Esophagus muscularis mucosa (tissue), 4 donors: ENCODE results near the gene MEST. TPM values are rescaled to one million over a fixed set of nuclear protein-coding genes. Genes with fewer than 3 reads are reported as not detected.
"Not testable (repeated sequence)": the region's sequence is repeated elsewhere in the genome, so short reads cannot be mapped to it uniquely, and the experiment has no call there.

Source experiments
- DNase-seq: peaks from one replicate; pipeline ENCODE4 v3.0.0-alpha.2; 2017; ENCODE audit errors: extremely low spot score
- H3K27ac ChIP-seq, 4 donors: fragments of 200-600 bp; sonication (generic); replicated peaks in 1 of 4; 1 replicate in 3 of 4; 2 replicates in 1 of 4; pipeline ENCODE4 v1.5.1; 2016 to 2019; ENCODE audit warnings: mild to moderate bottlenecking in 1 of 4
- H3K27me3 ChIP-seq, 4 donors: fragments of 200-600 bp; sonication (generic); one replicate each; pipeline versions ENCODE4 v1.5.1 to v1.6.0; 2016 to 2019
- H3K36me3 ChIP-seq, 4 donors: fragments of 200-600 bp; sonication (generic); one replicate each; pipeline ENCODE4 v1.5.1; 2016 to 2019
- H3K4me1 ChIP-seq, 4 donors: fragments of 200-600 bp; sonication (generic); one replicate each; pipeline ENCODE4 v1.5.1; 2016 to 2019
- H3K4me3 ChIP-seq, 4 donors: fragments of 200-600 bp; sonication (generic); 1 replicate in 2 of 4; 2 replicates in 2 of 4; pipeline ENCODE4 v1.5.1; 2016 to 2019; ENCODE audit warnings: mild to moderate bottlenecking in 4 of 4, moderate library complexity in 1 of 4
- H3K9me3 ChIP-seq, 4 donors: fragments of 200-600 bp; sonication (generic); 1 replicate in 3 of 4; 2 replicates in 1 of 4; pipeline ENCODE4 v1.5.1; 2016 to 2019
- CTCF ChIP-seq, 3 experiments: fragments of 200-600 bp in 2 of 3; fragments of 450-650 bp in 1 of 3; sonication (generic) in 2 of 3; IDR thresholded peaks; one replicate each; pipeline ENCODE4 v1.5.1; 2017 to 2019; ENCODE audit warnings: antibody characterized with exemption in 3 of 3, mild to moderate bottlenecking in 2 of 3, moderate library complexity in 1 of 3
- EP300 ChIP-seq: sonication (generic); formaldehyde crosslinking; IDR thresholded peaks from one replicate; pipeline ENCODE4 v1.6.1; 2017; ENCODE audit warnings: antibody characterized with exemption
- POLR2A ChIP-seq: fragments of 450-650 bp; IDR thresholded peaks from one replicate; pipeline ENCODE4 v1.6.1; 2017; ENCODE audit warnings: antibody characterized with exemption, moderate library complexity, mild to moderate bottlenecking, low read depth
- POLR2AphosphoS5 ChIP-seq, 2 donors: sonication (generic); formaldehyde crosslinking; IDR thresholded peaks; one replicate each; pipeline ENCODE4 v1.6.1; 2017; ENCODE audit warnings: antibody characterized with exemption in 2 of 2
- WGBS: methylation state at CpG from one replicate; pipeline ENCODE4 v1.1.5; 2018; 5-methylcytosine and 5-hydroxymethylcytosine counted together
- intact Hi-C: fragments of 100-400 bp; cut with DNase I; formaldehyde crosslinking; loops from one replicate; pipeline ENCODE4 v1.15.1; 2023
- total RNA-seq, 4 donors: library from RNA; depleted of rRNA; stranded (reverse); fragments of >200 nt; gene quantifications; one replicate each; pipeline versions ENCODE4 v1.1.0 to v1.2.1, GENCODE V29; 2016

MEST gene
- total RNA-seq, 4 donors from 2014 or later = 2.6 to 4.6 (median 3.1) TPM

- H3K27me3 ChIP-seq = no peaks in the 10 kb centered on the region
- no peak overlapping the region for H3K27ac ChIP-seq
- no peak overlapping the region for H3K4me3 ChIP-seq
- intact Hi-C loops = no loop called here
- no peak for TF ChIP-seq POLR2A
- no peak for TF ChIP-seq CTCF (IDR thresholded peaks at IDR 0.05)
- TF ChIP-seq EP300 = no peak
- TF ChIP-seq POLR2AphosphoS5 (IDR thresholded peaks at IDR 0.05) = no peak
- WGBS = 73% methylated on average over 3 of the region's 3 CpGs
- H3K9me3 ChIP-seq = no peaks in the 10 kb centered on the region
- DNase-seq = no peak
- no peaks in the 10 kb centered on the region for H3K4me1 ChIP-seq
- peaks cover 0 to 51% (median 11%) of the 10 kb centered on the region in 4 donors for H3K36me3 ChIP-seq
Measured at GRCh38 chr7:130515315-130516040, 23.6 kb downstream of the MEST start.

GRCh38 chr7:130521258-130521951 is 29.5 kb downstream of the MEST start:
- Histone ChIP-seq H3K4me3 (no peak overlapping the region), H3K27ac (no peak overlapping the region), H3K27me3 (no peaks in the 10 kb centered on the region), H3K36me3 (peaks cover 0 to 33% (median 11%) of the 10 kb centered on the region in 4 donors), H3K9me3 (no peaks in the 10 kb centered on the region), H3K4me1 (no peaks in the 10 kb centered on the region)
- intact Hi-C loops = no loop called here
- WGBS = 91% methylated on average over 4 of the region's 4 CpGs
- DNase-seq = no peak
- no peak for TF ChIP-seq EP300
- TF ChIP-seq POLR2AphosphoS5 (IDR thresholded peaks at IDR 0.05) = no peak
- TF ChIP-seq POLR2A = no peak
- TF ChIP-seq CTCF (IDR thresholded peaks at IDR 0.05) = no peak

GRCh38 chr7:130523519-130524125 is 31.7 kb downstream of the MEST start:
- intact Hi-C loops, H3K4me1 ChIP-seq, DNase-seq, H3K27ac ChIP-seq, H3K27me3 ChIP-seq, H3K4me3 ChIP-seq, H3K9me3 ChIP-seq: not testable (repeated sequence)
- WGBS = 88% methylated on average over 17 of the region's 17 CpGs
- H3K36me3 ChIP-seq = peaks cover 0 to 22% (median 7%) of the 10 kb centered on the region in 4 donors

- no peak overlapping the region for H3K27ac ChIP-seq
- intact Hi-C loops = no loop called here
- no peak overlapping the region for H3K4me3 ChIP-seq
- no peaks in the 10 kb centered on the region for H3K4me1 ChIP-seq
- DNase-seq = no peak
- no peak for TF ChIP-seq POLR2AphosphoS5 (IDR thresholded peaks at IDR 0.05)
- TF ChIP-seq EP300 = no peak
- TF ChIP-seq CTCF (IDR thresholded peaks at IDR 0.05) = no peak
- no peak for TF ChIP-seq POLR2A
- H3K36me3 ChIP-seq = peaks cover 0 to 27% (median 5%) of the 10 kb centered on the region in 4 donors
- no peaks in the 10 kb centered on the region for H3K9me3 ChIP-seq
- H3K27me3 ChIP-seq = no peaks in the 10 kb centered on the region
- WGBS = 96% methylated on average over 5 of the region's 5 CpGs
Measured at GRCh38 chr7:130524628-130525027, 32.7 kb downstream of the MEST start.

- WGBS = 90% methylated on average over 17 of the region's 17 CpGs
- H3K9me3 ChIP-seq, DNase-seq, H3K4me3 ChIP-seq, intact Hi-C loops, H3K27me3 ChIP-seq, H3K27ac ChIP-seq, H3K4me1 ChIP-seq: not testable (repeated sequence)
- peaks cover 0 to 47% (median 16%) of the 10 kb centered on the region in 4 donors for H3K36me3 ChIP-seq
Measured at GRCh38 chr7:130527752-130528355, 36.0 kb downstream of the MEST start.
